GM23338 (cell line): ENCODE data around the gene UNC5C. TPM values are rescaled to one million over a fixed set of nuclear protein-coding genes. Genes with fewer than 3 reads are reported as not detected.

ENCODE experiments used
- ATAC-seq: fragments of 200-7000 bp; cut with Tn5 transposase; 3 replicates; pipeline ENCODE4 v1.9.1; 2020
- DNase-seq: peaks from one replicate; pipeline ENCODE4 v3.0.0-alpha.2; 2015; ENCODE audit warnings: low spot score
- H2AFZ ChIP-seq: fragments of 200-600 bp; sonication (generic); 2 replicates; pipeline ENCODE4 v1.8.0; 2016; ENCODE audit warnings: antibody characterized with exemption, mild to moderate bottlenecking, moderate library complexity
- H3F3A ChIP-seq: fragments of 200-600 bp; sonication (generic); replicated peaks from 2 replicates; pipeline ENCODE4 v1.8.0; 2017; ENCODE audit warnings: antibody characterized with exemption, mixed run types, low read depth
- H3K27ac ChIP-seq: fragments of 200-600 bp; sonication (generic); 2 replicates; pipeline ENCODE4 v1.6.1; 2016; ENCODE audit warnings: low read depth
- H3K27me3 ChIP-seq: fragments of 200-600 bp; sonication (generic); 2 replicates; pipeline ENCODE4 v1.8.0; 2016; ENCODE audit warnings: mild to moderate bottlenecking, mixed run types, moderate library complexity; ENCODE audit not compliant: insufficient read depth
- H3K36me3 ChIP-seq: fragments of 200-600 bp; sonication (generic); 2 replicates; pipeline ENCODE4 v1.8.0; 2016; ENCODE audit warnings: mild to moderate bottlenecking; ENCODE audit not compliant: insufficient read depth
- H3K4me1 ChIP-seq: fragments of 200-600 bp; sonication (generic); 2 replicates; pipeline ENCODE4 v1.8.0; 2016; ENCODE audit warnings: mild to moderate bottlenecking, moderate library complexity; ENCODE audit not compliant: insufficient read depth
- H3K4me2 ChIP-seq: fragments of 200-600 bp; sonication (generic); 2 replicates; pipeline ENCODE4 v1.7.1; 2017; ENCODE audit warnings: mixed run types
- H3K4me3 ChIP-seq: fragments of 200-600 bp; sonication (generic); 2 replicates; pipeline ENCODE4 v1.6.1; 2016; ENCODE audit warnings: mixed run types
- H3K79me2 ChIP-seq: fragments of 200-600 bp; sonication (generic); replicated peaks from 2 replicates; pipeline ENCODE4 v1.8.0; 2017; ENCODE audit warnings: mild to moderate bottlenecking; ENCODE audit not compliant: insufficient read depth
- H3K9me2 ChIP-seq: fragments of 200-600 bp; sonication (generic); 2 replicates; pipeline ENCODE4 v1.8.0; 2017; ENCODE audit not compliant: insufficient read depth
- H4K20me1 ChIP-seq: fragments of 200-600 bp; sonication (generic); replicated peaks from 2 replicates; pipeline ENCODE4 v1.8.0; 2017; ENCODE audit warnings: mild to moderate bottlenecking; ENCODE audit not compliant: insufficient read depth
- H3K27ac Mint-ChIP-seq: 2 replicates; pipeline ENCODE4 v1.8.0; 2020; ENCODE audit warnings: inconsistent platforms, mild to moderate bottlenecking, moderate library complexity, mixed read lengths
- H3K27me3 Mint-ChIP-seq: 3 replicates; pipeline ENCODE4 v1.8.0; 2022; ENCODE audit warnings: low read depth, mild to moderate bottlenecking, moderate library complexity, mixed read lengths, inconsistent platforms; ENCODE audit not compliant: insufficient read depth, poor library complexity
- H3K36me3 Mint-ChIP-seq: 3 replicates; pipeline ENCODE4 v1.8.0; 2021; ENCODE audit warnings: low read depth, mild to moderate bottlenecking, inconsistent platforms, moderate library complexity, mixed read lengths
- H3K4me1 Mint-ChIP-seq: 3 replicates; pipeline ENCODE4 v1.8.0; 2020; ENCODE audit warnings: mild to moderate bottlenecking, inconsistent platforms, mixed read lengths
- H3K4me3 Mint-ChIP-seq: 3 replicates; pipeline ENCODE4 v1.8.0; 2021; ENCODE audit warnings: moderate library complexity, mild to moderate bottlenecking, inconsistent platforms, mixed read lengths
- H3K9me3 Mint-ChIP-seq: 3 replicates; pipeline ENCODE4 v1.8.0; 2020; ENCODE audit warnings: moderate library complexity, mild to moderate bottlenecking, inconsistent platforms, mixed read lengths
- CREB1 ChIP-seq: fragments of 250-450 bp; sonication (Bioruptor Pico); IDR thresholded peaks from 2 replicates; pipeline ENCODE4 v1.5.0; 2020; ENCODE audit warnings: low read depth, mild to moderate bottlenecking, moderate library complexity
- CTCF ChIP-seq, 2 experiments: fragments of 200-600 bp in 1 of 2; sonication (generic) in 1 of 2; conservative IDR thresholded peaks; 2 replicates each; pipeline versions ENCODE4 v1.5.1 to v1.6.1; 2016 to 2017; ENCODE audit warnings: antibody characterized with exemption in 2 of 2, low read depth in 2 of 2, mild to moderate bottlenecking in 2 of 2, moderate library complexity in 1 of 2
- ETS1 ChIP-seq: IDR thresholded peaks from 2 replicates; pipeline ENCODE4 v1.6.1; 2016; ENCODE audit warnings: antibody characterized with exemption
- EZH2 ChIP-seq: fragments of 200-600 bp; sonication (generic); IDR thresholded peaks from one replicate; pipeline ENCODE4 v1.8.0; 2017; ENCODE audit warnings: antibody characterized with exemption, mild to moderate bottlenecking, low read depth; ENCODE audit not compliant: unreplicated experiment
- EZH2phosphoT487 ChIP-seq: fragments of 200-600 bp; sonication (generic); IDR thresholded peaks from one replicate; pipeline ENCODE4 v1.8.1; 2018; ENCODE audit warnings: antibody characterized with exemption; ENCODE audit not compliant: unreplicated experiment
- JUNB ChIP-seq: IDR thresholded peaks from one replicate; pipeline ENCODE4 v1.6.1; 2016; ENCODE audit warnings: antibody characterized with exemption; ENCODE audit not compliant: unreplicated experiment
- NANOG ChIP-seq: IDR thresholded peaks from 2 replicates; pipeline ENCODE4 v1.6.1; 2016; ENCODE audit warnings: antibody characterized with exemption, borderline replicate concordance
- POLR2AphosphoS5 ChIP-seq: IDR thresholded peaks from 2 replicates; pipeline ENCODE4 v1.6.1; 2016; ENCODE audit warnings: antibody characterized with exemption, low read depth
- REST ChIP-seq: IDR thresholded peaks from one replicate; pipeline ENCODE4 v1.6.1; 2018; ENCODE audit warnings: antibody characterized with exemption; ENCODE audit not compliant: unreplicated experiment
- ZNF331 ChIP-seq: fragments of 250-450 bp; sonication (Bioruptor Pico); IDR thresholded peaks from 2 replicates; pipeline ENCODE4 v1.5.0; 2020; ENCODE audit warnings: low read depth, mild to moderate bottlenecking, moderate library complexity
- ZNF462 ChIP-seq: fragments of 250-450 bp; sonication (Bioruptor Pico); IDR thresholded peaks from 2 replicates; pipeline ENCODE4 v1.5.0; 2020; ENCODE audit warnings: mild to moderate bottlenecking, moderate library complexity
- polyA plus RNA-seq: library from polyadenylated mRNA; unstranded; fragments of >200 nt; fragmentation: Nextera tagmentation; extraction: Ambion mirVana; gene quantifications from 2 replicates; pipeline ENCODE4 v1.2.1, GENCODE V29; 2016
- total RNA-seq: library from RNA; depleted of rRNA; stranded (reverse); fragments of >200 nt; shearing (Covaris generic); gene quantifications from 2 replicates; pipeline ENCODE4 v1.2.3, GENCODE V29; 2014

Gene UNC5C
- total and polyA plus RNA-seq, 2 experiments from 2014 or later: 0.08 to 0.21 TPM

- no peak for TF ChIP-seq CTCF (conservative IDR thresholded peaks at IDR 0.05; ENCODE audit: low read depth in 2 of 2)
Measured at GRCh38 chr4:95256108-95256835, 292.5 kb downstream of the UNC5C start (continued).

- no peaks in the 10 kb centered on the region for H4K20me1 ChIP-seq
- no peaks in the 10 kb centered on the region for H3K36me3 ChIP-seq
- H3K79me2 ChIP-seq: no peaks in the 10 kb centered on the region
- Mint-ChIP-seq H3K4me3 (no peak overlapping the region), H3K27ac (no peak overlapping the region), H3K36me3 (no peaks in the 10 kb centered on the region), H3K4me1 (no peaks in the 10 kb centered on the region), H3K9me3 (no peaks in the 10 kb centered on the region), H3K27me3 (no peaks in the 10 kb centered on the region)
- no peak overlapping the region for H3K4me3 ChIP-seq
- 0 out of 2 replicates have a peak, but pooled peaks cover 4% of the 10 kb centered on the region for H3K9me2 ChIP-seq
- no peaks in the 10 kb centered on the region for H3K27me3 ChIP-seq
- H2AFZ ChIP-seq: no peak overlapping the region
- ATAC-seq (no peak), DNase-seq (no peak)
- no peaks in the 10 kb centered on the region for H3K4me1 ChIP-seq
- H3K27ac ChIP-seq: no peak overlapping the region
- no peaks in the 10 kb centered on the region for H3F3A ChIP-seq
- no peak overlapping the region for H3K4me2 ChIP-seq
- no peak for TF ChIP-seq CREB1
- TF ChIP-seq ZNF462 (CRISPR knock-in tag): no peak
- no peak for TF ChIP-seq REST
- no peak for TF ChIP-seq ZNF331 (CRISPR knock-in tag)
- no peak for TF ChIP-seq NANOG
- no peak for TF ChIP-seq JUNB
- no peak for TF ChIP-seq POLR2AphosphoS5
- no peak for TF ChIP-seq ETS1
- no peak for TF ChIP-seq EZH2phosphoT487
- TF ChIP-seq EZH2: no peak
Measured at GRCh38 chr4:95255396-95256107, 293.2 kb downstream of the UNC5C start.
